Colonic mucosa (tissue), 4 donors: ENCODE measurements around the gene NCKAP1. TPM values are rescaled to one million over a fixed set of nuclear protein-coding genes. Genes with fewer than 3 reads are reported as not detected.

Experiments
- DNase-seq: peaks from one replicate; pipeline ENCODE4 v3.0.0-alpha.2; 2020
- H3K27ac ChIP-seq: fragments of 200-600 bp; one replicate; pipeline ENCODE4 v1.8.0; 2021
- H3K27me3 ChIP-seq: fragments of 200-600 bp; one replicate; pipeline ENCODE4 v1.8.0; 2021
- H3K36me3 ChIP-seq: fragments of 200-600 bp; one replicate; pipeline ENCODE4 v1.8.0; 2021
- H3K4me1 ChIP-seq: fragments of 200-600 bp; one replicate; pipeline ENCODE4 v1.8.0; 2021; ENCODE audit warnings: mild to moderate bottlenecking
- H3K4me3 ChIP-seq: fragments of 200-600 bp; one replicate; pipeline ENCODE4 v1.8.0; 2021
- H3K9ac ChIP-seq, 2 donors: one replicate each; pipeline ENCODE4 v1.7.0; 2013; ENCODE audit warnings: control low read depth in 2 of 2, low read depth in 2 of 2, low read length in 2 of 2
- H3K9me3 ChIP-seq: fragments of 200-600 bp; one replicate; pipeline ENCODE4 v1.8.0; 2021
- CTCF ChIP-seq: fragments of 200-600 bp; IDR thresholded peaks from one replicate; pipeline ENCODE4 v1.8.0; 2022; ENCODE audit warnings: antibody characterized with exemption, mild to moderate bottlenecking
- intact Hi-C: fragments of 100-400 bp; cut with DNase I; formaldehyde crosslinking; loops from one replicate; pipeline ENCODE4 v1.14.1; 2022
- total RNA-seq, 2 donors: library from RNA; stranded (reverse); fragmentation: NEBNext Ultra II Directional in 1 of 2; extraction: Animal tissue kit (Norgen Biotek cat#: 25700) in 1 of 2; gene quantifications; one replicate each; pipeline ENCODE4 v1.2.1, GENCODE V29; 2021
- donor health status: healthy.
- donor health status: DM: no; HTN: no; CAD: no.
- donor health status: DM: no; HTN: no; CAD: no.

Gene NCKAP1
- total RNA-seq, 2 donors from 2014 or later: 105 to 133 TPM

- no peak for DNase-seq
- Histone ChIP-seq H3K4me1 (no peaks in the 10 kb centered on the region), H3K36me3 (no peaks in the 10 kb centered on the region), H3K9ac (no peak overlapping the region), H3K27ac (no peak overlapping the region), H3K9me3 (no peaks in the 10 kb centered on the region), H3K4me3 (no peak overlapping the region), H3K27me3 (no peaks in the 10 kb centered on the region)
- no peak for TF ChIP-seq CTCF
- intact Hi-C loops: no loop called here
Observed at GRCh38 chr2:182911813-182912517, 126.3 kb downstream of the NCKAP1 start.

- H3K27me3 ChIP-seq: no peaks in the 10 kb centered on the region
- no peak for DNase-seq
- no peak overlapping the region for H3K9ac ChIP-seq
- intact Hi-C loops: no loop called here
- H3K36me3 ChIP-seq: no peaks in the 10 kb centered on the region
- TF ChIP-seq CTCF: no peak
- H3K9me3 ChIP-seq: no peaks in the 10 kb centered on the region
- H3K27ac ChIP-seq: no peak overlapping the region
- no peak overlapping the region for H3K4me3 ChIP-seq
- no peaks in the 10 kb centered on the region for H3K4me1 ChIP-seq
Observed at GRCh38 chr2:182910965-182911364, 127.3 kb downstream of the NCKAP1 start.

- DNase-seq: no peak
- TF ChIP-seq CTCF: no peak
- H3K9ac ChIP-seq: no peak overlapping the region
- intact Hi-C loops: no loop called here
- H3K4me3 ChIP-seq: no peak overlapping the region
- H3K27me3 ChIP-seq: no peaks in the 10 kb centered on the region
- H3K27ac ChIP-seq: no peak overlapping the region
- H3K36me3 ChIP-seq: no peaks in the 10 kb centered on the region
- no peaks in the 10 kb centered on the region for H3K4me1 ChIP-seq
- no peaks in the 10 kb centered on the region for H3K9me3 ChIP-seq
Observed at GRCh38 chr2:182907081-182907830, 131.0 kb downstream of the NCKAP1 start.

- H3K9me3 ChIP-seq: no peaks in the 10 kb centered on the region
- no peaks in the 10 kb centered on the region for H3K36me3 ChIP-seq
- no peaks in the 10 kb centered on the region for H3K27me3 ChIP-seq
- H3K27ac ChIP-seq: no peak overlapping the region
- no peak overlapping the region for H3K4me3 ChIP-seq
- no peaks in the 10 kb centered on the region for H3K4me1 ChIP-seq
- no peak for DNase-seq
- intact Hi-C loops: no loop called here
- no peak for TF ChIP-seq CTCF
- H3K9ac ChIP-seq: no peak overlapping the region
Observed at GRCh38 chr2:182906454-182906853, 131.8 kb downstream of the NCKAP1 start.

GRCh38 chr2:182904844-182905243 is 133.4 kb downstream of the NCKAP1 start:
- no peak overlapping the region for H3K27ac ChIP-seq
- no peaks in the 10 kb centered on the region for H3K36me3 ChIP-seq
- no peak for TF ChIP-seq CTCF
- no peak overlapping the region for H3K4me3 ChIP-seq
- DNase-seq: no peak
- no peaks in the 10 kb centered on the region for H3K4me1 ChIP-seq
- intact Hi-C loops: no loop called here
- no peaks in the 10 kb centered on the region for H3K27me3 ChIP-seq
- H3K9me3 ChIP-seq: no peaks in the 10 kb centered on the region
- no peak overlapping the region for H3K9ac ChIP-seq
